Loucy (cell line): Measurements from ENCODE around the gene KLKB1.

Source experiments
- H2AFZ ChIP-seq: fragments of 200-600 bp; sonication (generic); 2 replicates; pipeline ENCODE4 v1.6.0; 2016; ENCODE audit warnings: antibody characterized with exemption, mild to moderate bottlenecking, low read length, moderate library complexity
- H3F3A ChIP-seq: fragments of 200-600 bp; 2 replicates; pipeline ENCODE4 v1.6.0; 2016; ENCODE audit warnings: antibody characterized with exemption, low read depth, mild to moderate bottlenecking
- H3K27me3 ChIP-seq: fragments of 200-600 bp; sonication (generic); 2 replicates; pipeline ENCODE4 v1.6.1; 2014; ENCODE audit warnings: low read length, mild to moderate bottlenecking; ENCODE audit not compliant: insufficient read depth, poor library complexity, severe bottlenecking
- H3K36me3 ChIP-seq: fragments of 200-600 bp; sonication (generic); 2 replicates; pipeline ENCODE4 v1.6.1; 2016; ENCODE audit warnings: low read length; ENCODE audit not compliant: insufficient read depth
- H3K4me1 ChIP-seq: fragments of 200-600 bp; sonication (generic); 2 replicates; pipeline ENCODE4 v1.5.1; 2014; ENCODE audit warnings: low read length, mild to moderate bottlenecking; ENCODE audit not compliant: insufficient read depth, poor library complexity, severe bottlenecking
- H3K4me2 ChIP-seq: fragments of 200-600 bp; sonication (generic); 2 replicates; pipeline ENCODE4 v1.6.0; 2014; ENCODE audit warnings: antibody characterized with exemption, low read length, low read depth, mild to moderate bottlenecking; ENCODE audit not compliant: poor library complexity, severe bottlenecking
- H3K4me3 ChIP-seq: fragments of 200-600 bp; sonication (generic); 2 replicates; pipeline ENCODE4 v1.5.1; 2014; ENCODE audit warnings: low read length, mild to moderate bottlenecking, mixed read lengths; ENCODE audit not compliant: poor library complexity, severe bottlenecking
- H3K79me2 ChIP-seq: fragments of 200-600 bp; sonication (generic); 2 replicates; pipeline ENCODE4 v1.6.1; 2014; ENCODE audit warnings: low read length; ENCODE audit not compliant: insufficient read depth
- H3K9ac ChIP-seq: fragments of 200-600 bp; sonication (generic); 2 replicates; pipeline ENCODE4 v1.6.0; 2014; ENCODE audit warnings: mild to moderate bottlenecking, low read depth, low read length, moderate library complexity; ENCODE audit not compliant: poor library complexity, severe bottlenecking
- H3K9me2 ChIP-seq: fragments of 200-600 bp; sonication (generic); replicated peaks from 2 replicates; pipeline ENCODE4 v1.6.1; 2016; ENCODE audit warnings: low read depth, low read length, mixed read lengths
- H3K9me3 ChIP-seq: fragments of 200-600 bp; sonication (generic); 2 replicates; pipeline ENCODE4 v1.6.1; 2014; ENCODE audit warnings: mild to moderate bottlenecking, antibody characterized with exemption, low read length, low read depth; ENCODE audit not compliant: insufficient read depth
- H4K20me1 ChIP-seq: fragments of 200-600 bp; sonication (generic); 2 replicates; pipeline ENCODE4 v1.6.0; 2014; ENCODE audit warnings: antibody characterized with exemption, low read length, mild to moderate bottlenecking; ENCODE audit not compliant: insufficient read depth, poor library complexity, severe bottlenecking
- EZH2phosphoT487 ChIP-seq: fragments of 200-600 bp; IDR thresholded peaks from 2 replicates; pipeline ENCODE4 v1.6.1; 2018; ENCODE audit warnings: antibody characterized with exemption, mild to moderate bottlenecking, moderate library complexity, borderline replicate concordance
- TF ChIP-seq, protein P1 (sequence below): fragments of 200-600 bp; sonication (generic); conservative IDR thresholded peaks from 2 replicates; pipeline ENCODE4 v1.5.1; 2014; ENCODE audit warnings: mild to moderate bottlenecking, antibody characterized with exemption, low read length

KLKB1 gene

DNA sequence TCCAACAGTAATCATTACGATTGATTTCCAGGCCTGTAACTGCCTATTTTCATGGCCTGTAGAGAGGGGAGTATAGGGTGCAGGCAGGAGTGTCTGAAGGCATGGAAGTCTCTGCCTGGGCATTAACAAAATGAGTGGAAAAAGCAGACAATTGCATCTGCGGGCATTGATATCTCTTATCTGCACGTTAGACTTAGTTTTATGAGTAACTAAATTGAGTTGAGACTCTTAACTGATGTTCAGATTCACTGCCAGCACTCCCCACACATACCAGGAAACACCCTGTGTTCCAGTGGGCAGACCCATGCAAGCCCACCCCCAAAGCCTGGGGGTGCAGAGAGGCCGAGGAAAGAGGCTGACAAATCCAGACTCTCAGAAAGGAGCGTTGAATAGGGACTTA is 72.0 kb downstream of the KLKB1 start:
- Histone ChIP-seq H3F3A (no peaks in the 10 kb centered on the region), H3K4me2 (no peak overlapping the region), H3K4me3 (no peak overlapping the region), H3K27me3 (no peaks in the 10 kb centered on the region), H3K79me2 (no peaks in the 10 kb centered on the region), H3K9me3 (no peaks in the 10 kb centered on the region), H3K4me1 (no peaks in the 10 kb centered on the region), H2AFZ (no peak overlapping the region), H3K36me3 (no peaks in the 10 kb centered on the region), H3K9ac (no peak overlapping the region), H4K20me1 (no peaks in the 10 kb centered on the region), H3K9me2 (no peaks in the 10 kb centered on the region)
- no peak for TF ChIP-seq EZH2phosphoT487
- TF ChIP-seq, protein P1, sequence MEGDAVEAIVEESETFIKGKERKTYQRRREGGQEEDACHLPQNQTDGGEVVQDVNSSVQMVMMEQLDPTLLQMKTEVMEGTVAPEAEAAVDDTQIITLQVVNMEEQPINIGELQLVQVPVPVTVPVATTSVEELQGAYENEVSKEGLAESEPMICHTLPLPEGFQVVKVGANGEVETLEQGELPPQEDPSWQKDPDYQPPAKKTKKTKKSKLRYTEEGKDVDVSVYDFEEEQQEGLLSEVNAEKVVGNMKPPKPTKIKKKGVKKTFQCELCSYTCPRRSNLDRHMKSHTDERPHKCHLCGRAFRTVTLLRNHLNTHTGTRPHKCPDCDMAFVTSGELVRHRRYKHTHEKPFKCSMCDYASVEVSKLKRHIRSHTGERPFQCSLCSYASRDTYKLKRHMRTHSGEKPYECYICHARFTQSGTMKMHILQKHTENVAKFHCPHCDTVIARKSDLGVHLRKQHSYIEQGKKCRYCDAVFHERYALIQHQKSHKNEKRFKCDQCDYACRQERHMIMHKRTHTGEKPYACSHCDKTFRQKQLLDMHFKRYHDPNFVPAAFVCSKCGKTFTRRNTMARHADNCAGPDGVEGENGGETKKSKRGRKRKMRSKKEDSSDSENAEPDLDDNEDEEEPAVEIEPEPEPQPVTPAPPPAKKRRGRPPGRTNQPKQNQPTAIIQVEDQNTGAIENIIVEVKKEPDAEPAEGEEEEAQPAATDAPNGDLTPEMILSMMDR = no peak

- Histone ChIP-seq H4K20me1 (no peaks in the 10 kb centered on the region), H3K9me3 (no peaks in the 10 kb centered on the region), H3K36me3 (no peaks in the 10 kb centered on the region), H3K9me2 (no peaks in the 10 kb centered on the region), H2AFZ (no peak overlapping the region), H3K4me2 (no peak overlapping the region), H3F3A (no peaks in the 10 kb centered on the region), H3K4me3 (no peak overlapping the region), H3K27me3 (no peaks in the 10 kb centered on the region), H3K79me2 (no peaks in the 10 kb centered on the region), H3K4me1 (no peaks in the 10 kb centered on the region), H3K9ac (no peak overlapping the region)
- TF ChIP-seq, protein P1 = no peak
- no peak for TF ChIP-seq EZH2phosphoT487
Observed at GRCh38 chr4:186300659-186301390, 73.5 kb downstream of the KLKB1 start.

GRCh38 chr4:186304216-186304615 is 76.9 kb downstream of the KLKB1 start:
- Histone ChIP-seq H3K4me2 (no peak overlapping the region), H2AFZ (no peak overlapping the region), H4K20me1 (no peaks in the 10 kb centered on the region), H3K4me1 (no peaks in the 10 kb centered on the region), H3K27me3 (no peaks in the 10 kb centered on the region), H3K9me2 (no peaks in the 10 kb centered on the region), H3K9me3 (no peaks in the 10 kb centered on the region), H3K9ac (no peak overlapping the region), H3K4me3 (no peak overlapping the region), H3K36me3 (no peaks in the 10 kb centered on the region), H3K79me2 (no peaks in the 10 kb centered on the region), H3F3A (no peaks in the 10 kb centered on the region)
- TF ChIP-seq EZH2phosphoT487 = no peak
- TF ChIP-seq, protein P1 = no peak
